IPS DF 4.7 (cell line): ENCODE results near the gene CELF1.

Source experiments
- DNase-seq: peaks from one replicate; pipeline ENCODE4 v3.0.0-alpha.2; 2013; ENCODE audit warnings: low spot score; ENCODE audit errors: extremely low read depth

The CELF1 gene

DNA sequence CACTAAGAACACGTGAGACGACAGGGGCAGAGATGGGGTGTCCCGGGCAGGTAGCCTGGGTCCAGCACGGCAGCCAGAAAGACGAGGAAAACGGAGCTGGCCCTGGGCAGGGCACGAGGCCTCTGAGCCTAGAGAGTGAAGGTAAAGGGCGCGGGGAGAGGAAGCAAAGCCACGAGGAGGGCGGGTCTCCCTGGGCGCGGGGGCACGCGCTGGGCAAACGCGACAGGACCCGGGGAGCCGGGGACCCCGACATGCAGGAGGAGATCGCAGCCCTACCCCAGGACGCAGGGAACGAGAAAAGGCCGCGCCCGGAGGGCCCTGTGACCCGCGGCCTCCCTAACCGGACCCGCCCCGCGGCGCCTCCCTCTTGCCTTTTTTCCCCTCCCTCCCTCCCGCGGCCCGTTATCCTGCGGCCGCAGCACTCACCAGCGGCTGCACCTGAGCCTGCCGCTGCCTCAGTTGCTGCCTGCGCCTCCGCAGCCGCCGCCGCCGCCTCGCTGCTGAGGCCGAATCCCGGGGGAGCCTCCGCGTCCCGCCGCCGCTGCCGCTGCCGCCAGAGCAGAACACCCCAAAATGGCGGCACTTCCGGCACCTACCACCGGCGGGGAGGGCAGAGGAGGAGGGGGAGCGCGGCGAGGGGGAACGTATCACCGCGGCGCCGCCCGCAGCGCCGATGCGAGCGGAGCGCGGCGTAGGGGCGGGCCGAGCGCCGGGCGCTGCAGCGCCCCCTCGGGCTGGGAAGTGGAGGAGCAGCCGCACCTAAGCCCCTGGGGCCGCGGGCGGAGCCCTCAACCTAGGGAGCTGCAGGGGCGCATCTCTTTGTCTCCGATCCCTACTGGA, at the start of gene CELF1:
Gene CELF1, minus strand, starts transcription at position 567 of the 840 bp plus-strand sequence. CDS start 53,609 bp downstream, outside the sequence.
- no peak for DNase-seq

DNA sequence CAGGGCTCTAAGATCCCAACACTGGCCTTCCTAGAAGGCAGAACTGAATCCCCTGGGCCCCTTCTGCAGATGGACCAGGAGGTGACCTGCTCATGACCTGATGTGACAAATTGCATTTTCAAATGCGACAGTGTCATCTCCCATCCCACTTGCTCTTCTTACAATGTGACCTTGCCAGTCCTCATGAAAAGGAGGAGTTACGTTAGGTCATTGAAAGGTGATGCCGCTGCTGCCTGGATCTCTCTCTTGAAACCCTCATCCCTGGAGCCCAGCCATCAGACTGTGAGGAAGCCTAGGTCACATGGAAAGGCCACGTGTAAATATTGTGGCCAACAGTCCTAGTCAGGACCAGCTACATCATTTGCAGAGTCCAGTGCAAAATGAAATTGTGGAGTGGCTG, 47.0 kb upstream of the CELF1 start:
- no peak for DNase-seq

DNA sequence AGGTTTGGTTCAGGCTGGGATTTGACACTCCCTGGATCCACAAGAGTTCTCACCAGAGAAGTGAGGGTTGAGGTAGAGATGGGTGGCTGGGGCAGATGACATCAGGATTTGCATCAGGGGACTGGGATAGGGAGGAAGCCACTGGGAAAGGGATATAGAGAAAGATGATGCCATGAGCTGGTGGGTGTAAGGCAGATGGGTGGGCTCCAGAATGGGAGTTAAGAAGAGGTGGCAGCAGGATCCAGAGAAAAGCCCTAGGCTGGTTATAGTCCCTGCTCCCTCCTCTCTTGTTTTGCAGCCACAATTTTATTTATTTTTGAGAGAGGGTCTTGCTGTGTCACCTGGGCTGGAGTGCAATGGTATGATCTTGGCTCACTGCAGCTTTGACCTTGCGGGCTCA, 43.0 kb upstream of the CELF1 start:
- no peak for DNase-seq

DNA sequence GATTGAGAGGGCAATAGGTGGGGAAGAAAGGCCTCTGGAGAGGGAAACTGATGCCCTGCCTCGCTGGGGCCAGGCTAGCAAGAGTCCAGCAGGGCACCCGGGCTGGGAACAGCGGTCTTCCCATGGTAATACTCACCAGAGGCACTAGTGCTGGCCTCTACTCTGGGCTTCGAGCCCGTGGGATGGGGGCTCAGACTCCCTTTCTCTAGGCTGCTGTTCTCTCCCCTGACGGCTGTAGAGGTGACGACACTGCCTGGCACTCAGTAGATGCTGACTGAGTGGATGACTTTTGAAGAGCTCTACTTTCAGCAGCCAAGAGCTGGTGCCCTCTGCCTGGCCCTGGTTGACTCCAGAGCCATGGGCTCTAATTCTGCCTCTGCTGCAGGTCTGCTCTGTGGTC, 42.1 kb upstream of the CELF1 start:
- no peak for DNase-seq

DNA sequence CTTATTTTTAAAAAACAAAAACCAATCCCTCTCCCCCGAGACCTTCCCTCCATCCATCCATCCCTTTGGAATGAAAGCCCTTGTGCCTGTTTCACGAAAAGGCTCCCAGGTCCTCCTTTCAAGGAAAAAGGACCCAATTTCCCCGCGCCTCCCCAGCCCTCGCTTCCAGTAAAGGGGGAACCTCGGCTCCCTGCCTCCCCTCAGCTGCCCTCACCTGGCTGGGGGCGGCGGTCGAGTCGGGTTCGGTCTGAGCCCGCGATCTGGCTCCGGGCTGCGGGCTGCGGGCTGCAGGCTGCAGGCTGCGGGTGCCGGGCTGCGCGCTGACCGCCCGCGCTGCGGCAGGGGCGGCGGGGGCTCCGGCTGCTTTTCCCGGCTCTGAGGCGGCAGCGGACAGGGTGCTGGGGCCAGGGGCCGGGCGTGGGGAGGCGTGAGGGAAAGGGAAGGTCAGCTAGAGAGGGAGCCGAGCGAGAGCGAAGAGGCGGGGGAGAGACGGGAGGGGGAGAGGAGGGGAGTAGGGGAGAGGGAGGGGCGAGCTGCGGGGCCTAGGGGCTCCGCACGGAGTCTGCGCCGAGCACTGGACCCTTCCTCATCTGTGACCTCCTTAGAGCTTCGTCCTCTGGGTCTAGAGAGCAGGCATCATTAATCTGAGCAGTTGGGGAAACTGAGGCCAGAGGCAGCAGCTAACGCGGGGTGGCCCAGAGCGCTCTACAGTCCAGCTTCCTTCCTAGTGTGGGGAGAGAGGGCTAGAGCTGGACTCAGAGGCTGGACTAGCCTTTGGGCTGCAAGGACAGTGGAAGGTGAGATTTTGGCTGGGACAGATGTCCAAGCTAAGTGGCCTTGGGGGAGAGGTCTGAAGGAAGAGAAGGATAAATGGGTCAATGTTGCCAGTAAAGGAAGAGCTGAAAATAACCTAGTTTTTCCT, 41.3 kb upstream of the CELF1 start, which contains the start of gene C1QTNF4:
Gene C1QTNF4, minus strand, starts transcription at position 478 of the 922 bp plus-strand sequence. CDS start 3,601 bp downstream, outside the sequence.
- no peak for DNase-seq

DNA sequence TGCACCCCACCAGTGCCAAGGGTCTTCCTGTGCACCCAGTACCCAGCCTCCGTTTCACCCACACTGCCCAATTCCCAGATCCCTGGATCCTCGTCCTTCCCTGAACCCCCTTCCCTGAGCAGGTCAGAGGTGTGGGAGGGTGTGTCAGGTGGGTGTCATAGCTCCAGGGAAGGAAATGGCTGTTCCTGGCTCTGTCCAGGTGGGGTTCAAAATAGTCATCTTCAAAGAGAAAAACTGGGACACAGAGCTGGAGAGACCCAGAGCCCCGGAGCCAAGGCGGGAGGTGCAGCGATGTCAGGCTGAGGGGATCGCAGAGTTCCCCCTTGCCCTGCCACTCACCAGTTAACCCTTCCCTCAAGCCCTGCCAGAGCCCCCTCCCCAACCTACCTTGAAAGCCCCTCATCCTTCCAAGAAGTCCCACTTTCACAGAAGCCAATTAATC, 40.6 kb upstream of the CELF1 start:
- no peak for DNase-seq

DNA sequence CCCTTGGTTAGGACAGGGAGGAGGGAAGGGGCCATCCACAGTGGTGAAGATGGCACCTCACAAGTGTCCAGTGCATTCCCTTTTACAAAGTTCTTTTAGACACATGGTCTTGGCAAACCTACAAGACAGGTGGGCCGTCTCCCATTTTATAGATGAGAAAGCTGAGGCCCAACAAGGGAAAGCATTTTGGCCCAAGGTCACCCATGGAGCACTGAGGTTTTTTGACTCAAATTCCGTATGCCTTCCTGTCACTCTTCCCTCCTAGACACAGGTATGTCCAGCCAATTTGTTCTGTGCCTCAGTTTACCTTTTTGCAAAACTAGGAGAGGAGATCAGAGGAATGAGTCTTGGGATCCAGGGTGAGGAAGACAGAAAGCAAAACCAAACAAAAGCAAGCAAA, 40.0 kb upstream of the CELF1 start:
- DNase-seq = no peak

DNA sequence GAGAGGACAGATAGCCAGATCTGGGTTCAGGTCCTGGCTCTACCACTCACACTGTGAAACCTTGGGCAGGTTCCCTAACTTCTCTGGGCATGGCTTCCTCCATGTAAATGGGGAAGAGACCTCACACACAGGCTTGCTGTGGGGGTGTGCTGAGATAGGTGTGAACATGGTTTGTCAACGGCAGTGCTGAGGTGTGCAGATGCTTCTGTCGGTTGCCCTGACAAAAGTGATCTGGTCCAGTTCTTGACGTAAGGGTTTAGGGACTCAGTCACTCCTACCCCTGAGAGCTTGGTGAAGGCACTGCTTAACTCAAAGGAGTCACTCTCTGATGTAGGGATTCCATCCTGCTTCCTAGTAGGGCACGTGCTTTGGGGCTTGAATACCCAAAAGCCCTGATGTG, 39.3 kb upstream of the CELF1 start:
- DNase-seq = no peak

DNA sequence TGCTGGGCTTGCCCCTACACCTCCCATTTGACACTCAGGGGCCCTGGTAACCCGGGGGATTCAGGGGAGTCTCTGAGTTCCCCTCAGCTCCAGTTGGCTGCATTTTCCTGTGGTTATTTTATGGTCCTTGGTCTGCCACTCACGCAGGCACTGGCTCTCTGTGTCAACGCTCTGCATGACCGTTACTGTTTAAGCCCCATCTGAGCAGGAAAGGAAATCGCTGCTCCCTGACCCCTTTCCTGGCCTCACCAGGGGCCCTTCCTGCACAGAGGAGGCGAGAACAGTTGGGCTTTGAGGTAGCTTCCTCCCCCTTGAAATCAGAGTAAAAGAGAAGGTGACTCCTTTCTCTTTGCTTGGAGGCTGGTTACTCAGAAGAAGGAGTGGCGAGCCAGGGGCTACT, 38.8 kb upstream of the CELF1 start:
- DNase-seq = no peak

DNA sequence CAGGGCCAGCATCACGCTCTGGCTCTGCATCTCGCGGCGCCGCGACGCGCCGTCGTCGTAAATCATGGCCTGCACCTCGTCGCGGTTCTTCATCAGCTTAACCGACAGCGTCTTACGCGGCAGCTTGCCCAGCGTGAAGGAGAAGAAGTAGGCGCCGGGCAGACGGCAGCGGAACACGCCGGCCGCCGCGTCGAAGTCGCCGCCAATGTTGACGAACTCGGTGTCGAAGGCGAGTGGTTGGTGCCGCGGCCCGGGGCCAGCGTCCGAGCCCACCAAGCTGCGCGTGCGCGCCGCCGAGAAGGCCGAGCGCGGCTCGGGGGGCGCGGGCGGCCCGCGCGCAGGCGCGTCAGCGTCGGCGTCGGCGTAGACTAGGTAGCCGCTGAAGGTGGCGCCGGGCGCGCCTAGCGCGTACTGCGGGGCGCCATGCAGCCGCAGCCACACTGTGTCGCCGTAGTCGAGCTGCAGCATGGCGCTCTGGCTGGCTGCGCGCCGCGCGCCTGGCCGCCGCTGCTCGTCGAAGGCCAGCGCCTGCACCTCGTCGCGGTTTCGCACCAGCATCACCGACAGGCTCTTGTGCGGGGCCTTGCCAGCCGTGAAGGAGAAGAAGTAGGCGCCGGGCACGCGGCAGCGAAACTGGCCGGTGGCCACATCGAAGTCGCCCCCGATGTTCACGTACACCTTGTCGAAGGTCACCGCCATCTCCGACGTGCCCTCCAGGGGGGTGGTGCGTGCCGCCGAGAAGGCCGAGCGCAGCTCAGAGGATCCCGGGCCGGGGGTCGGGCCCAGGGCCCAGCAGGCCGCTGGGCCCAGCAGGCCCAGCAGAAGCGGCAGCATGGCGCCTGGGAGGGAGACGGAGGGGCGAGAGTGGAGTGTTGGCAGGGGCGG, 37.3 kb upstream of the CELF1 start:
- DNase-seq = no peak

DNA sequence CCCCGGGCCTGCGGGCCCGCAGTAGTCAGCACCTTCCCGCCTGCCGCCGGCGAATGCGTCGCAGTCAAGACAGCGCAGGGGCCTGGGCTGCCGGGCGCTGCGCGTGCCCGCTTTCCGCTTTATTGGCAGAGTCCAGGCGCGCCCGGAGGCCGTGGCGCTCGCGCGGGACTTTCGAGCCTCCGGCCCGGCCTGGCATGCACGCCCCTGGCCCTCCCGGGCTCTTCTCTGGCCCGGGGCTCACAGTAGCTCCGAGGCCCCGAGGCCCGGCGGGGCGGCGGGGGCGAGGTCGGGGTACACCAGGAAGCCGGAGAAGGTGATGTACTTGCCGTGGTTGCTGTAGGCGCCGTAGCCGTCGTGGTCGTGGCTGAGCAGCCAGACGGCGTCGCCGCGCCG, 36.6 kb upstream of the CELF1 start:
- DNase-seq = no peak

DNA sequence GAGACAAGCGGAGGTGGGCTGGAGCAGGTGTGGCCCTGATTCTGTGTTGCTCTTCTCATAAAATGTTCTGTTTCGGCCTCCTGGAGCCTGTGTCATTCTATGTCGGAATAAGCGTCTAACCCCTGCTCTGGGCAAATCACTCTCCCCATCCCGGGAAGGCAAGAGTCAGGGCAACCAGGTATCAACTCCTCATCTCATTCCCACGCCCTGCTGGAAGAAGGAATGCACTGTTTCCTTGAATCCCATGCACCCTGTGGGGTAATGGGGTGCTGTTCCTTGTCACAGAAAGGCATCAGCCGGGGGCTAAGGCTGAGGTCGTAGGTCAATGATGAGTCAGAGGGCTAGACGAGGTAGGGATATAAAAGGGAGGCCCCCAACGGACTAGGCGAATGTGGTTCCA, 36.2 kb upstream of the CELF1 start:
- DNase-seq = no peak

DNA sequence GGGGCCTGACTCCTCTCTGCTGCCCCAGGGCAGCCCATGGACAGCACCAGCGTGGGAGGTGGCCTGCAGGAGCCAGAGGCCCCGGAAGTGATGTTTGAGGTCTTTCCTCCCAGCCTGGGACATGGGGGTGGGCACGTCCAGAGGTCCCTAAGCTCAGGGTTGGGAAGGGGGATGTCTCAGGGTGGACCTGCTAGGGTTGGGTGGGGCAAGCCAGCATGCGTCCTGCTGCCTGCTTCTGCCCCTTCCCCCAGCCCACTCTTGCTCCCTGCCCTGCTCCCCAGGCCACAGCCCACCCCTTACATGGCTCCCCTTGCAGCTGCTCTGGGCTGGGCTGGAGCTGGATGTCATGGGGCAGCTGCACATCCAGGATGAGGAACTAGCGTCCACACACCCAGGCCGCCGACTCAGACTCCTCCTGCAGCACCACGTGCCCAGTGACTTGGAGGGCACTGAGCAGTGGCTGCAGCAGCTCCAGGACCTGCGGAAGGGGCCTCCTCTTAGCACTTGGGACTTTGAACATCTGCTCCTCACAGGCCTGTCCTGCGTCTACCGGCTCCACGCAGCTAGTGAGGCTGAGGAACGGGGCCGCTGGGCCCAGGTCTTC, 34.9 kb upstream of the CELF1 start:
- no peak for DNase-seq

DNA sequence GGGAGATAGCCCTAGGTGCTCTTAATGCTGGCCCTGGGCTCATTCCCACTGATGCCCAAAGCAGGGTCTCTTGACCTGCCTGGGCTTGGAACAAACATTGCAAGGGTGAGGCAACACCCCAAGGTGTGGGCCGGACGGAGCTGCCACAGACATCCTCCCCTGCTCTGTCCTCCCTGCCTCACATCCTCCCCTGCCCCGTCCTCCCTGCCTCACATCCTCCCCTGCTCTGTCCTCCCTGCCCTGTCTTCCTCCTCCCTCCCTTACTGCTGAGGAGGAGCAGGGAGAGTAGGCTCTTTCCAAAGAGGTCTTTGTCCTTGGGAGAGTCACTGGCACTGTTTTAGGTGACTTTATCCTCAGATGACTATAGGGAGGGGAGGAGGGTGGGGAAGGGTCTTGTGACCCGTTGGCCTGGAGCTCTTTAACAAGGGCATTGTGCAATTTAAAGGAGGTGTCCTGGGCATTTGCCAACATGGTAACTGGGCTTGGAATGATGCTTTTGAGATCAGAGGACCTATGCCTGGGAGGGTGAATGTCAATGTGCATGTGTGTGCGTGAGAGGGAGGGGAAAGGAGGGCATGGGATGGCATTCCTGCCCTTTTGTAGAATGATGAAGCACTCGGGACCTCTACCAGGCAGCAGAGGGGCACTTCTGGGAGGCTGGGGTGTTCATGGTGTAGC, 34.2 kb upstream of the CELF1 start:
- DNase-seq = no peak

DNA sequence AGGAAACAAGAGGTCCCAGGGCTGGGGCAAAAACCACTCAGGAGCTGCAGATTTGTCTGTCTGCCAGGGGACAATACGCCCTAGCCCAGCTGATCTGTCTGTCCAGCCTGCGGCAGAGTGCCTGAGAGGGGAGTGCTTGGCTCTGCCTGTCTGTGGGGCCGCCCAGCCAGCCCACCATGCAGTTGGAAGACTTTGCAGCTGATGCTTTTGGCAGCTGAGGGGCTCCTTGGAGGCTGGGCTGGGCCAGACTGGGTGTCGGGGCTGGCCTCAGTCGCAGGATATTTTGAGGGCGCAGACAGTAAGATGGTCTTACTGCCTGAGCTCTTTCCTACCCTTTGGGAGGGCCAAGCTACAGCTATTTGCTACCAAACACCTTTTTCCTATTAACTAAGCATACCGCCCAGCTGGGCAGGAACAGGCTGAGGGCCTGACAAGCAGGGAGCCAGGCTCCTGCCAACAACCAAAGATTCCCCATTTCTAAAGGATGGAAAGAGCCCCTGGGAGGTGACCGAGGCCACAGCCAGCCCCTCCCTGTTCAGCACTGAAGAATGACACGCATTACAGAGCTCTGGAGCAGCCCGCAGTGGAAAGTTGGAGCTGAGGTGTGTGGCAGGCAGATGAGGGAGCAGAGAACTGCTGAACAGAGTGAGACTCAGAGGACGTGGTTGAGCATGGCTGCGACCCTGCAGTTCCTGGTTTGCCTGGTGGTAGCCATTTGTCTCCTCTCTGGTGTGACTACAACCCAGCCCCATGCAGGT, 33.3 kb upstream of the CELF1 start, which contains the start of gene FAM180B:
Gene FAM180B, plus strand, starts transcription at position 581 of the 758 bp plus-strand sequence. Its CDS starts 91 bp downstream, at position 672.
- no peak for DNase-seq

DNA sequence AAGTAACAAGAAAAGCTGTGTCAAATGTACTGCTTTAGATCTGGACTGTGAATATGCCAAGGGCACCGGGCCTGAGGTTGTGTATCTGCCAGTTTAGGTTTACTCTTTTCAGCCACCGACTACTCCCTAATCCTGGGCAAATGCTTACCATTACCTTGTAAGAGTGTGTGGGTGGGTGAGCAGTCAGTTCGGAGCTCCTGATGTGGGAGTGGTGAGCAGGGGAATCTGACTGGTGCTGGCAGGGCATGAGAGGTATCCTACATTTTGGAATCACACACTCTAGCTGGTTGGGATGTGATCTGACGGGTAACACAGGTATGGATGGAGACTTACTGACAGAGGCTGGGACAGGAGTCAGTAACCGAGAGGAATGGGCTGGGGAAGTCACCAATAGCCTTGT, 30.9 kb upstream of the CELF1 start:
- no peak for DNase-seq

DNA sequence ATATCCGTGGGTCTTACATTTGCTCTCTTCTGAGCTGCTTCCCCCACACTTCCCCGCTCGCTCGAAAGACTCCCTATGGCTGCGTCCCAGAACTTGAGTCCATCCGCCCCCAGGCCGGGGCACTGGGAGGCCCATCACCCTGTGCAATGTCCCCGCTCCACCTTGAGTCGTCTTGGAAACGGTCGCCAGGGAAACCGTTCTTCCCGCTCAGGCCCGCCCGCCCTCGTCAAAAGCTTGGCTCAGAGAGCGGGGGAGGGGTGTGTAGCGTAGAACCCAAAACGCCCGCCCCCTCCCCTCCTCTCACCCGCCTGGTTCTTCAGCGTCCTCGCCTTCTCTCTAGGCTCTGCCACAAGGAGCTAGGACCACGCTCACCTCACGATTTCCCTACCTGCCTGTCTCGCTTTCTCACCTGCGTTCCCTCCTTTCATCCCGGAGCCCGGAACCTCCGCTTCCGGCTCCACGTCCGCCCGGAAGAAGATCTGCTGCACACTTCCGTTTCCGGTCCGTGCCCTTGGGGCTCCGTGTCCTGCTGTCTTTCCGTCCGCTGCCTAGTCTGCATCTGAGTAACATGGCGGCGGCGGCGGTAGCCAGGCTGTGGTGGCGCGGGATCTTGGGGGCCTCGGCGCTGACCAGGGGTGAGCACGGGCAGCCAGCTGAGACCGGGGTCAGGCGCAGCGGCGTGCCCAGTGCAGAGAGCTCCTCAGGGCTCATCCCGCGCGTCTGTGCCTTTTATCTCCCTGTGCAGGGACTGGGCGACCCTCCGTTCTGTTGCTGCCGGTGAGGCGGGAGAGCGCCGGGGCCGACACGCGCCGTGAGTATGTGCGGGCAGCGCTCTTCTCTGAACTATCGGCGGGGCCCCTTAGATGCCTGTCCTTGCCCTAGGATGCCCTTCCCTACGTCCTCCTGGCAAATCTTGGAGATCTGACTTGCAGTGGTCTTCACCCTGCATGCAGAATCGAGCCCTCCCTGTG, 25.9 kb upstream of the CELF1 start, which contains the start of the genes KBTBD4 and NDUFS3:
Gene KBTBD4, minus strand, starts transcription at position 447 of the 971 bp plus-strand sequence. Its CDS starts 19 bp downstream, at position 428.
Gene NDUFS3, plus strand, starts transcription at position 551 of the 971 bp plus-strand sequence. Its CDS starts 18 bp downstream, at position 569.
- DNase-seq = no peak
